ENCODE measurements around the gene ATP5F1C. TPM values are rescaled to one million over a fixed set of nuclear protein-coding genes. Genes with fewer than 3 reads are reported as not detected.

ATP5F1C gene
- total RNA-seq, 6 experiments from 2014 or later = 298 to 340 (median 308) TPM

GRCh38 chr10:7829289-7829834 lies 41.4 kb downstream of the ATP5F1C start:
- TF ChIP-seq CTCF (IDR thresholded peaks at IDR 0.05) = no peak
- Mint-ChIP-seq H3K4me3 (no peak overlapping the region), H3K27ac (no peak overlapping the region)

GRCh38 chr10:7832060-7832459 lies 44.1 kb downstream of the ATP5F1C start:
- H3K27me3 Mint-ChIP-seq (ENCODE audit: insufficient read depth) = no peaks in the 10 kb centered on the region; the same call in 1 of the 2 replicates
- no peak overlapping the region for H3K27ac Mint-ChIP-seq
- no peak overlapping the region for H3K4me3 Mint-ChIP-seq
- no peaks in the 10 kb centered on the region for H3K9me3 Mint-ChIP-seq
- TF ChIP-seq CTCF (IDR thresholded peaks at IDR 0.05) = no peak
- peaks cover 8% of the 10 kb centered on the region for H3K4me1 Mint-ChIP-seq (ENCODE audit: low read depth)
- DNase-seq = no peak
- H3K36me3 Mint-ChIP-seq (ENCODE audit: low read depth) = peaks cover 23% of the 10 kb centered on the region; the same call in 1 of the 2 replicates

More at GRCh38 chr10:7829289-7829834, 41.4 kb downstream of the ATP5F1C start:
- no peak for DNase-seq
- peaks cover 11% of the 10 kb centered on the region; the same call in 1 of the 2 replicates for H3K36me3 Mint-ChIP-seq (ENCODE audit: low read depth)
- H3K27me3 Mint-ChIP-seq (ENCODE audit: insufficient read depth) = no peaks in the 10 kb centered on the region; the same call in 1 of the 2 replicates
- no peaks in the 10 kb centered on the region for H3K9me3 Mint-ChIP-seq
- H3K4me1 Mint-ChIP-seq (ENCODE audit: low read depth) = peaks cover 13% of the 10 kb centered on the region

DNA sequence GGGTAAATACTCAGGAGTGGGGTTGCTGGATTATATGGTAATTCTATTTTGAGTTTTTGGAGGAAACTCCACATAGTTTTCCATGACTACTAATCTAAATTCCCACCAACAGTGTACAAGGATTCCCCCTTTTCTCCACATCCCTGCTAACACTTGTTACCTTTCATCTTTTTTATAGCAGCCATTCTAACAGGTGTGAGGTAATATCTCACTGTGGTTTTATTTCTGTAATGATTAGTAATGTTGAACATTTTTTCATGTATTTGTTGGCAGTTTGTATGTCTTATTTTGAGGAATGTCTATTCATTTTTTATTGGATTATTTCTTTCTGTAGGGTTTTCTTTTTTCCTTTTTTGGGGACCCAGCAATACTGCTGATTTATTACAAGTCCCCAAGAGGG lies 45.2 kb downstream of the ATP5F1C start:
- no peaks in the 10 kb centered on the region for H3K9me3 Mint-ChIP-seq
- H3K4me1 Mint-ChIP-seq (ENCODE audit: low read depth) = peaks cover 6% of the 10 kb centered on the region; the same call in 1 of the 2 replicates
- no peak for DNase-seq
- H3K36me3 Mint-ChIP-seq (ENCODE audit: low read depth) = peaks cover 18% of the 10 kb centered on the region; the same call in 1 of the 2 replicates
- no peak overlapping the region for H3K4me3 Mint-ChIP-seq
- TF ChIP-seq CTCF (IDR thresholded peaks at IDR 0.05) = no peak
- H3K27ac Mint-ChIP-seq = no peak overlapping the region
- H3K27me3 Mint-ChIP-seq (ENCODE audit: insufficient read depth) = no peaks in the 10 kb centered on the region; the same call in 1 of the 2 replicates

DNA sequence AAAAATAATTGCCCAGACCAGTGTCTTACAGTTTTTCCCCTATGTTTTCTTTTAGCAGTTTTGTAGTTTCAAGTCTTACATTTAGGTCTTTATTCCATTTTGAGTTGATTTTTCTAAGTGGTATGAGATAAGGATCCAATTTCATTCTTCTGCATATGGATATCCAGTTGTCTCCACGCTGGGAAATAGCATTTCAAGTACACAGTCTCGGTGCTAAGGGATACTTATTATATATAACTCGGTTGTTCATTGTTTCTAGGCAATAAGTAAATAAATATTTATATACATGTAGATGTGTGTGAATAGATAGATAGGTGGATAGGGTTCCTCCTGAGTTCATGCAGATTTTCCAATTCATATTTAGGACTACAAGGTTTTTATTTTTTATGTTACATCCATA lies 46.3 kb downstream of the ATP5F1C start:
- no peak for TF ChIP-seq CTCF (IDR thresholded peaks at IDR 0.05)
- H3K4me3 Mint-ChIP-seq = no peak overlapping the region
- peaks cover 6% of the 10 kb centered on the region; the same call in 1 of the 2 replicates for H3K4me1 Mint-ChIP-seq (ENCODE audit: low read depth)
- peaks cover 14% of the 10 kb centered on the region; the same call in 1 of the 2 replicates for H3K36me3 Mint-ChIP-seq (ENCODE audit: low read depth)
- no peak for DNase-seq
- H3K27ac Mint-ChIP-seq = no peak overlapping the region
- H3K9me3 Mint-ChIP-seq = no peaks in the 10 kb centered on the region
- H3K27me3 Mint-ChIP-seq (ENCODE audit: insufficient read depth) = no peaks in the 10 kb centered on the region; the same call in 1 of the 2 replicates

DNA sequence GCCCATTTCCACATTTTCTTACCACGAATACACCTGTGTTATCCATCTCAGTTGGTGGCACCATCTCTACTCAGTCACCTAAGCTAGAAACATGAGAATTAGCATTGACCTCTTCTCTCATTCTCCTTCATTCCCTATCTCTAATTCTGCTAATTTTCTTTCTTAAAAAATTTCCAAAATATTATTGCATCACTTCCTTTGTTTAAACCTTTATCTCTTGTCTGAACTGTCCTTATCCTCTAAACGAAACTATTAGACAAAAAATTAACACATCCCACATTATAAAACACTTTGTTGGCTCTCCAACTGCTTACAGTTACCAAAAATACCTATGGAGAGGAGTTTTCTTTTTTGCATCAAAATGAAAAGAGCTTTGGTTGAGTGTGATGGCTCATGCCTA lies 48.6 kb downstream of the ATP5F1C start:
- no peak for TF ChIP-seq CTCF (IDR thresholded peaks at IDR 0.05)
- peaks cover 14% of the 10 kb centered on the region; the same call in 1 of the 2 replicates for H3K36me3 Mint-ChIP-seq (ENCODE audit: low read depth)
- DNase-seq = no peak
- no peak overlapping the region for H3K27ac Mint-ChIP-seq
- H3K4me3 Mint-ChIP-seq = no peak overlapping the region
- H3K9me3 Mint-ChIP-seq = no peaks in the 10 kb centered on the region
- H3K27me3 Mint-ChIP-seq (ENCODE audit: insufficient read depth) = no peaks in the 10 kb centered on the region; the same call in 1 of the 2 replicates
- peaks cover 6% of the 10 kb centered on the region; the same call in 1 of the 2 replicates for H3K4me1 Mint-ChIP-seq (ENCODE audit: low read depth)
